Tibial nerve (tissue), 3 donors: Measurements from ENCODE around the gene SEMA6C.
A peak's percentile ranks its signal among the peaks of the same experiment; 100 is the strongest.

Source experiments
- POLR2A ChIP-seq, 2 donors: fragments of 450-650 bp; IDR thresholded peaks; one replicate each; pipeline ENCODE4 v1.6.1; 2017; ENCODE audit warnings: antibody characterized with exemption in 2 of 2, mild to moderate bottlenecking in 2 of 2, moderate library complexity in 2 of 2
- TF ChIP-seq, protein P1 (sequence below), 5 experiments: fragments of 200-600 bp in 3 of 5; fragments of 450-650 bp in 2 of 5; sonication (generic) in 3 of 5; IDR thresholded peaks; one replicate each; pipeline ENCODE4 v1.5.1; 2016 to 2019; ENCODE audit warnings: antibody characterized with exemption in 5 of 5, mild to moderate bottlenecking in 3 of 5, moderate library complexity in 2 of 5

DNA sequence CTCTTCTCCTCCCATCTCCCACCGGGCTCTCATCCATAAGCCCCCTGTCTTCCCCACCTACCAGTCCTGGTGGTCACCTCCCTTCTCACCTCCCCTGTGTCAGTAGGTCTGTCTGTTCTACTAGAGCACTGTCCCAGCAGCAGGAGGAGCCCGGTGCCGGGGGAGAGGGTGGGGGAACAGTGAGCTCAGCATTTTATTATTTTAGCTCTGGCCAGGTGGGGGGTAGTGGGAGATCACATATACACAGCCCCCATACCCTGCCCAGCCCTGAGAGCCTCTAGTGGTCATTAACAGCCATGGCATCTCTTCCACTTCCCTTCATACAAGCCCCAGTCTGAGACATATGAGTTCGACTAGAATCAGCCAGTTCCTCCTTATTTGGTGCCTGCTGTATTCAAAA is 29.4 kb upstream of the SEMA6C start, which contains the start of gene TMOD4:
- TF ChIP-seq, protein P1, sequence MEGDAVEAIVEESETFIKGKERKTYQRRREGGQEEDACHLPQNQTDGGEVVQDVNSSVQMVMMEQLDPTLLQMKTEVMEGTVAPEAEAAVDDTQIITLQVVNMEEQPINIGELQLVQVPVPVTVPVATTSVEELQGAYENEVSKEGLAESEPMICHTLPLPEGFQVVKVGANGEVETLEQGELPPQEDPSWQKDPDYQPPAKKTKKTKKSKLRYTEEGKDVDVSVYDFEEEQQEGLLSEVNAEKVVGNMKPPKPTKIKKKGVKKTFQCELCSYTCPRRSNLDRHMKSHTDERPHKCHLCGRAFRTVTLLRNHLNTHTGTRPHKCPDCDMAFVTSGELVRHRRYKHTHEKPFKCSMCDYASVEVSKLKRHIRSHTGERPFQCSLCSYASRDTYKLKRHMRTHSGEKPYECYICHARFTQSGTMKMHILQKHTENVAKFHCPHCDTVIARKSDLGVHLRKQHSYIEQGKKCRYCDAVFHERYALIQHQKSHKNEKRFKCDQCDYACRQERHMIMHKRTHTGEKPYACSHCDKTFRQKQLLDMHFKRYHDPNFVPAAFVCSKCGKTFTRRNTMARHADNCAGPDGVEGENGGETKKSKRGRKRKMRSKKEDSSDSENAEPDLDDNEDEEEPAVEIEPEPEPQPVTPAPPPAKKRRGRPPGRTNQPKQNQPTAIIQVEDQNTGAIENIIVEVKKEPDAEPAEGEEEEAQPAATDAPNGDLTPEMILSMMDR (IDR thresholded peaks at IDR 0.05): peak in 4 of 5 experiments; percentile 17 to 26 (median 24)
- TF ChIP-seq POLR2A (IDR thresholded peaks at IDR 0.05): no peak
